GM19395 (cell line): Measurements from ENCODE around the gene RRP7A.
"Not testable (repeated sequence)": the region's sequence is repeated elsewhere in the genome, so short reads cannot be mapped to it uniquely, and the experiment has no call there.

Source experiments
- ATAC-seq: cut with Tn5 transposase; IDR thresholded peaks from one replicate; pipeline ENCODE4 v1.9.1; 2021; ENCODE audit warnings: mild to moderate bottlenecking, moderate library complexity; ENCODE audit not compliant: unreplicated experiment

The RRP7A gene

DNA sequence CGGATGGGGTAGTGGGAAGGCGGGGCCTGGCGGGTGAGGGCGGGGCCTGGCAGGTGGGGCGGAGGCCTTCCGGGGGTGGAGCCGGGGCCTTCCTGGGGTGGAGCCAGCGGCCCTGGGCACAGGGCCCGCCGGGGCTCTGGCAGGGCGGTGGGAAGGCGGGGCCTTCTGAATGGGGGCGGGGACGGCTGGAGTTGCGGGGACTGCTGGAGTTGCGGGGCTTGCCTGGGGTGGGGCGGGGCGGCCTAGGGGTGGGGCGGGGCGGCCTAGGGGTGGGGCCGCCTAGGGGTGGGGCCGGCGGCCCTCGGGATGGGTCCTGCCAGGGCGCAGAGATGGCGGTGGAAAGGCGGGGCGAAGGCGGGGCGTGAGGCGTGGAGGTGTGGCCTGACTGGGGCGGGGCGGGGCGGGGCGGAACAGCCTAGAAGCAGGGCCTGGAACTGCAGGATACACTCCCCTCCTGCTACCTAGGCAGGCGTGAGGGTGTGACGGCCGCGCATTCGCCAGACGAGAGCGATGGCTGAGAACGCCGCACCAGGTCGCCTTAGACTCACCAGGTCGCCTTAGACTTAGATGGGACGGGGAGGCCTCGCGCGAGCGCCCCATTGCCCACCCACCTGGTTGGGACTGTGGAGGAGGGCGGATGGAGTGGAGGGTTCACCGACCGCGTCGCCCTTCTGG is 19.3 kb downstream of the RRP7A start:
- peak; percentile 55 for ATAC-seq

DNA sequence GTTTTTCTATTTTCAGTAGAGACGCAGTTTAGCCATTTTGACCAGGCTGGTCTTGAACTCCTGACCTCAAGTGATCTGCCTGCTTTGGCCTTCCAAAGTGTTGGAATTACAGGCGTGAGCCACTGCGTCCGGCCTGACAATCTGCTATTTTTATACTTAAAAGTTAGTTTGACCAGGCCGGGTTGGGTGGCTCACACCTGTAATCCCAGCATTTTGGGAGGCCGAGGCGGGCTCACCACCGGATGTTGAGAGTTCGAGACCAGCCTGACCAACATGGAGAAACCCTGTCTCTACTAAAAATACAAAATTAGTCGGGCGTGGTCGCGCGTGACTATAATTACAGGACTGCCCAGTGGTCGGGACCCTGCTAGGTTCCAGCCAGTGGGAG is 19.8 kb downstream of the RRP7A start:
- ATAC-seq = not testable (repeated sequence)

DNA sequence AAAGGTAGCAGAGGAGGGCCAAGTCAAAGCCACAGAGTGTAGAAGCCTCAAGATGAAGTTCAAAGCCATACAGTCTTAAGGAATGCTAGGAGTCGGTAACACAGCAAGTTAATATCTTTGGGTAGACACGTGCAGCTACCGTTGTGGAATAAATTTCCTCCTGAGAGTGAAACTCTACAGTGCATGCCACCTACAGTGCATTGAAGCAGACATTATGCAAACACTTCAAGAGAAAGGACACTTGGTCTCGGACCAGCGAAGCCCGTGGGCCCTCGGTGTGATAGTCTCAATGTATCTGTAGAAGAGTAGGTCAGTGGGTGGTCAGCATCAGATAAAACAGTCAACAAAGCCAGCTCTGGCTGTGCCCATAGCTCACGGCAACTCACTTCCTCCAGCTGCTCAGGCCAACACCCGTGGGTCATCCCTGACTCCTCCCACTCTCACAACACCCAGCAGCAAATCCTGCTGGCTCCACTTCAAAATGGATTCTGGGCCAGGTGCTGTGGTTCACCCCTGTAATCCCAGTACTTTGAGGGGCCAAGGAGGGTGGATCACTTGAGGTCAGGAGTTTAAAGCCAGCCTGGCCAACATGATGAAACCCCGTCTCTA is 24.0 kb downstream of the RRP7A start:
- ATAC-seq = not testable (repeated sequence)

DNA sequence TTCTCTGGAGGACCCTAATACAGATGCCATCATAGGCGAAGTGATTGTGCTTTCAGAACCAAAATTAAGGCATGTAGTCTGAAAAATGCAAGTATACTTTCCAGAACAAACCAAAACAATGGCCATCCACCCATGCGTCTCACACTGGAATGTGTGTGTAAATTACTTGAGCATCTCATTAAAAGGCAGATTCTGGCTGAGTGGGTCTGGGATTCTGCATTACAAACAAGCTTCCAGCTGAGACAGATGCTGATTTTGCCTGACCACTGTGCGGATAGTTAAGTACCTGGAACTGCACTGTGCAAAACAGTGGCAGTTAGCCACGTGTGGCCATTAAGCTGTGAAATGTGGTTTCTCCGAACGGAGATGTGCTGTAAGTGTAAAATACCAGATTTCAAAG is 26.2 kb downstream of the RRP7A start:
- no peak for ATAC-seq

DNA sequence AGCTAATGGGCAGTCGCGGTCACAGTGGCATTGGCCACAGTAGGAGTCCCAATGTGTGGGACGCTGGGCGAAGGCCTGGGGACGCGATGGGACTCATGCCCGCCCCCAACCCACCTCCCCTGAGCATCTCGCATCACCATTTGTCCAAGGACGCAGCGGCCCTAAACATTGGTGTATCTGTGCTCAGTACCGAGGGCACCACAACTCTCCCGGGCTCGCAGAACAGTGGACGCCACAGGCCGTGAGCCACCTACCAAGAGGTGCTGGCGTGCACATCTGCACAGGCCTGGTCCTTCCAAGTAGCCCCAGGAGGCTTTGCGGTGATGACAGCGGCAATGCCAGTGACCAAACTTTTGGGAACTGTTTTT is 27.3 kb downstream of the RRP7A start:
- no peak for ATAC-seq

DNA sequence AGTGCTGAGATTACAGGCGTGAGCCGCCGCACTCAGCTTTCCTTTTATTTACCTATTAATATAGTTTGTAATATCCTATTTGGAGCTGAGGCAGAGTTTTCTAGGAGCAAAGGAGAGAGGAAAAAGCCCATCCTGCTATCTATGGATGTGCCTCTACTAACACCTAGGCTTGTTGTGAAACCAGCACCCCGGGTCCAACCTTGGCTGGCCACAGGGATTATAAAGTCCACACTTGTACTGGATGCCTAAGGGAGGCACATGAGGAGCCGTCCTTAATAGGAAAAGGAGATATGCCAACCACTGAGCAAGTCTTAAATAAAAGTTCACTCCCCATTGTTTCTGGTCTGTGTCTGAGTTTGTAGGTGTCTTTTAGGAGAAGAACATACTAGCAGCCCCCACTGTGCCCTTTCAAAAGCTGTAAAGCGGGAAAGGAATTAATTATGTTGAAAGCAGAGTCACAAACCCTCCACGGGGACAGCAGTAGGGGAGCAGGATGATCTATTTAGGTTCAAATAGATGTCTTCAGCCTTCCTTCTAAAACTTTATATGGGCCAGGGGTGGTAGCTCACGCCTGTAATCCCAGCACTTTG is 29.3 kb downstream of the RRP7A start:
- no peak for ATAC-seq

DNA sequence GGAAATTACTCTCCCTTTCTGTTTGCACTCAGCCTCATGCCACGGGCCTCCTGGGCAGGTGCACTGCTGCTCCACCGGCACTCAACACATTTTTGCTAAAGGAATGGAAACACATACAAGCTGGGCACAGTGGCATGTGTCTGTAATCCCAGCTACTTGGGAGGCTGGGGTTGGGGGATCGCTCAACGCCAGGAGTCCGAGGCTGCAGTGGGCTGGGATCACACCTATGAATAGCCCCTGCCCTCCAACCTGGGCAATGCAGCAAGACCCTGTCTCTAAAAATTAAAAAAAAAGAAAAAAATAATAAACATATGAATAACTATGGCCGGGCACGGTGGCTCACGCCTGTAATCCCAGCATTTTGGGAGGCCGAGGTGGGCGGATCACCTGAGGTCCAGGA is 30.6 kb downstream of the RRP7A start:
- no peak for ATAC-seq

DNA sequence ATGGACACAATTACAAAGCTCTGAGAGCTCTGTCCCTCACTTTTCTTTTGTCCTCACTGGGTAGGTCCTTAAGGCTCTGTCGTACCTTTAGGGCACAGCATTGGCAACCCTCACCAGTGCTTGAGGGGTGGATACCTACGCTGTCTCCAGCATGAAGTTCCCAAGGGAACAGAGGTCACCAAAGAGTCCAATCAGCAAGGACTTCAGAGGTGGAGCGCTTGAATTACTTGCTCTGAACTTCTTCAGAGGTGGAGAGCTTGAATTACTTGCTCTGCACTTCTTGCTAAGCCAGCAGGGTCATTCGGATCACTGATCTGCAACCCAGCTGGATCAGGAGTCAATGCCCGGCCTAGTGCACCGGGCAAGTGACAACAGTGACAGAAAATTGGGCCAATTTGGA is 35.1 kb downstream of the RRP7A start:
- ATAC-seq = no peak

DNA sequence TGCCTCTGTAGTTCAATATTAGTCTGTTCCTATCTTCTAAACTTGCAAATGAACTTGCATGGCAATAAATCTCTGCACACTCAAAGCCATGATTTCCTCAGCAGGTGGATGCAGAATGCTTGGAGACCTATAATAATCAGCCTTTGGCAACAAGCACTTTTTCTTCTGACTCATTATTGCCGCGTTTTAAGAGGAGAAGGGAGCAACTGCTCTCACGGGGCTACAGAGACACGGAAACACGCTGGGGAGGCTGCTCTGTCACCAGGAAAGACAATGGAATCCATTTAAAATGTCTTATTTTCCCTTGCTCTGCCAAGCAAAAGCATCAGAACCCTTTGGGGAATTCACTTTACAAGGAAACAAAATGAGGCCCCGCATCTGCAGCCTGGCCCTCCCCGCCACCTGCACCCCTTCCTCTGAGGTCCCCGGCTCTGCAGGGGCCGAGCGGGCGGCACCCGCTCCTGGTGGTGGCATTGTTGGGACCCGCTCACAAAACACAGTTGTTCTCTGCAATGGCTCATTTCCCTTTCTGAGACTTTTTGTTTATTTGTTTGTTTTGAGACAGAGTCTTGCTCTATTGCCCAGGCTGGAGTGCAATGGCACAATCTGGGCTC is 35.9 kb downstream of the RRP7A start:
- not testable (repeated sequence) for ATAC-seq

DNA sequence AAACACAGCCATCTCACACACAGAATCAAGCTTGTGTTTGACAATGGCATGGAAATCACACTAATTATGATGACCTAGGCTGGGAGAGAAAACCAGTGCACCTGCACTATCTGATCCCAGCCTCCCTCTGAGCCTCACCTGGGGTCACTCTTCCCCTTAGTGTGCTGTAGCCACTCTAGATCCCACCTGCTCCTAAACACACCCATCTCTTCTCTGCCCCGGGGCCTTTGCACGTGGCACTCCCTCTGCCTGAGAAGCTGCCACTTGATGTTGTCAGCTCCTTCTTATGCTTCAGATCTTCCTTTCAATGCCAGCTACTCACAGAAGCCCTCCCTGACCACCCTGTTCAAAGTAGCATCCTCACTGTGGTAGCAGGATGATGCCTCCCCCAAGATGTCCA is 44.5 kb downstream of the RRP7A start:
- ATAC-seq = no peak

DNA sequence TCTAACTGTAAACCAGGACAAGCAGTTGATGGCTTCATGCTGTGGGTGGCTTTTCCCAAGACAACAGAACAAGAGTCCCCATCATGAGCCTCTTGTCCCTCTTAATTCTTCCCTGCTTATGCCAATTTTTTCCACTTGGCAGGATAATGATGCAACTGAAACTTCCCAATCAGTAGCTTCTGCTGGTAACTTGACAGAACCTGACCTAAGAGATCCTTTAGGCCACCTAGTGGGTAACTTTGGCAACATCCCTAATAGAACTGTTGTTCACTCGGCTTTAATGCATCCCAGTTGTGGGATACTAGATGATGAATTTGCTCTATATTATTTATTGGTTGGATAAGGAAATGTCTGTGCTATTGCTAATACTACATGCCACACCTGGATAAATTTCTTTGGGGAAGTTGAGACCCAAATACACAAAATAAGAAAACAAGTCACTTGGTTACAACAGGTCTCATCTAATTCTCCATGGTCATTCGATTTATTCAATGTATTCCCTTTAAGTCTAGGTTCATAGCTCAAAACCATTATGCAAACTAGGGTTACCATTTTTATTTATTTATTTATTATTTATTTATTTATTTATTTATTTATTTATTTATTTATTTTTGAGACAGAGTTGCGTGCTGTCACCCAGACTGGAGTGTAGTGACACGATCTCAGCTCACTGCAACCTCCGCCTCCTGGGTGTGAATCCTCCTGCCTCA is 46.0 kb downstream of the RRP7A start:
- no peak for ATAC-seq

DNA sequence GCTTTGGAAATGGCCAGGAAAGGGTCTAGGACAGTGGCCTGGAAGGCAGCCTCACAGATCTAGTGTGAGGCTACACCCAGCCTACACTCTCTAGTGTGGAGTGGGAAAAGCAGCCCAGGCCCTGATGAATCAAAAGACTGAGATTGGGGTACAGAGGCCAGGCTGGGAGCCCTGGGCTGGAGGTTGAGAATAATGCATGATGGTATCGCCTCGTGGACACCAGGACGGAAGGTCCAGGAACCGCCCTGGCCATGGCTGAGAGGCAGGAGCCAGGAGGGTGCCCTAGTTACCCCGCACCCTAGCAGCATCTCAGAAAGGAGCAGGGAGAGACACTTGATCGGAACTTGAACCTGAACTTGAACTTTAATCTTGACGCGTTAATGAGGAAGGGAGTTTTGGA is 46.9 kb downstream of the RRP7A start:
- ATAC-seq = no peak

DNA sequence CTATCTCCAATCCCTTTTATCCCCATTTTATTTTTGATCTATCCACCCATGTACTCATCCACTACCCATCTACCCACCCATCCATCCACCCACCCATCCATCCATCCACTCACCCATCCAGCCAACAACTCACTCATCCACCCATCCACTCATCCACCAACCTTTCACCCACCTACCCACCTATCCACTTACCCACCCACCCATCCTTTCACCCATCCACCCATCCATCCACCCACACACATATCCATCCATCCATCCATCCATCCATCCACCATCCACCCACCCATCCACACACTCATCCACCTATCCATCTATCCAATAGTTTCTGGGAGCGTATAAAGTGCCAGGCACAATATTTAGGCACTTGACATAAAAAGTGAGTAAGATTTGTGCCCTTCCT is 48.2 kb downstream of the RRP7A start:
- no peak for ATAC-seq

DNA sequence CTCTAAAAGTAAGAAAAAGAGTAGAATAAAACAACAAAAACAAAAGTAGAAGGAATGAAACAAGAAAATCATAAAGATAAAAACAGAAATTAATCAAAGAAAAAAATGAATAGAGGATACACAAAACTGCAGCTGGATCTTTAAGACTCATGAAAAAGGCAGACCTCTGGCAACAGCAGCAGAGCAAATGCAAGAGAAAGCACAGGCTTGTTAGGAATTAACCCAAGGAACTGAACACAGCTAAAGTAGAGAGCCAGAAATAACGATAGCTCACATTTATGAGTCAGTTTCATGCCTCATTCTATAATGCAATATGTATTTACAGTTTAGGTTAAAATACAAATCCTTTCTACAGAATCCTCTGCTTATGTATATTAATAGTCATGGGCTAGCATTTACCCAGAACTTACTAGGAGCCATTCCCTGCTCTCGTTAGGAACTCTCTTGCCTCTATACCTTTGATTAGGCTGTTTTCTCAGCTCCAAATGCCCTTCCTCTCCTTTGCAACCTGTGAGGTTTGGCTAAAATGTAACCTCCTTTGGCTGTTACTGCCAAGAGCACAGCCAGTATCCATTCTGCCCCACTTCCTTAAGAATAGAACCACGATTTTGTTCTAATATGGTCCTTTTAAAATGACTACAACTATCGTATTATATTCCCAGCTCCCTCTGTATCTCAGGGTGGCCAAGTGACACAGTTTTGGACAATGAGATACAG is 49.1 kb downstream of the RRP7A start:
- no peak for ATAC-seq

DNA sequence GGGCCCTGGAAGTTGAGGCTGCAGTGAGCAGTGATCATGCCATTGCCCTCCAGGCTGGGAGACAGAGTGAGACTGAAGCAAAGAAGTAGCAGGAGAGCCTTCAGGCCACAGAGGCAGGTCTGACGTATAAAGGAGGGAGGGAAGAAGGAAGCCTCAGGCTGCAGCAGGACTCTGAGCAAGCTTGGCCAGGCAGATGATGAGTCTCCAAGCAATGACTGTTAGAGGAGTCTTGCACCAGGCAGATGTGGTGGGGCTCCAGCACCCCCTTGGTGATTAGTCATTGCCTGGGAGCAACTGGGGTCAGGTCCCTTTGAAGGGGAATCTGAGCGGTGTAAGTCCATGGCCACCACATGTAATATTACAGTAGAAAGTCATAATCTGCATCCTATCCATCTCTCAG is 50.8 kb downstream of the RRP7A start:
- no peak for ATAC-seq

DNA sequence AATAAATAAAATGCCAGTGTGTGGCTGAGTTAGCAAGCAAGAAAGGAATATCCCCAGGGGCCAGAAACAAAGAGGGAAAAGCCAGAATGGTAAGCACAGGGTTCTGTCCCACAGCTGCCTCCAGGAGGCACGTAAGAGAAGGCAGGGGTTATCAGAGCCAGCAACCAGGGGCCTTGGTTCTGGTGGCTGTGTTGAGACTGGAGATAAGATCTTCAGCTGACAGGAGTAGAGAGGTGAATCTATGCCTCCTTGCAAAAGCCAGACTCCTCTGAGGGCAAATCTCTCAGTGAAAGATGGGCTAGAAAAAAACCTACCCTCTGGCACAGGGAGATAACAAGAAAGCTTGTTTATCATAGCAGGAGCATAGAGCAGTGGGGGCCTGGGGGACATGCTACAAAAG is 57.6 kb downstream of the RRP7A start:
- ATAC-seq = no peak

DNA sequence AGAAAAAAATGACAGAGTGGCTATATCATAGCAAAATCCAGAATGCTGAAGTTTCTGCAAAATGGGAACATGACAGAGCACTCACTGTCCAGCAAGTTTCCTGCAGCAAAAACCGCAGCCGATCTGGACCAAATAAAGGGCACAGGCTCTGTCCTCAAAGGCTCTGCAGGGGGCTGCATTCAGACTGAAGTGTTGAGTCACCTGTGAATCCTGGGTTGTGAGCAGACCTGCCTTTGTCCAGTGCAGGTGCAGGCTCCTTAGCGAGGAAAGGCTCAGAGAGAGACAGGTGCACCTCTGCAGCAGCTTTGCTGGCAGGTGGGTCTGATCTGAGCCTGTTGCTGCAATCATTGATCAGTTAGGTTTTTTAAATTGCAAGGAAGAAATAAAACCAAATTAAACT is 58.1 kb downstream of the RRP7A start:
- no peak for ATAC-seq
